NCI-H2171 (cell line): ENCODE data around the gene KIF23.
"Not testable (repeated sequence)": the region's sequence is repeated elsewhere in the genome, so short reads cannot be mapped to it uniquely, and the experiment has no call there.

Experiments
- DNase-seq: peaks from one replicate; lab custom pipeline; 2025; lab: John Stamatoyannopoulos, UW

KIF23 gene

GRCh38 chr15:69435985-69436384 lies 21.8 kb downstream of the KIF23 start:
- DNase-seq = no peak

- no peak for DNase-seq
These were observed 22.8 kb downstream of the KIF23 start for GRCh38 chr15:69436951-69437350.

GRCh38 chr15:69439623-69440022 lies 25.5 kb downstream of the KIF23 start:
- DNase-seq = no peak

GRCh38 chr15:69443032-69443611 lies 29.0 kb downstream of the KIF23 start:
- DNase-seq = no peak

- no peak for DNase-seq
These were observed 30.5 kb downstream of the KIF23 start for GRCh38 chr15:69444686-69445085.

- no peak for DNase-seq
These were observed 32.8 kb downstream of the KIF23 start for GRCh38 chr15:69446953-69447352.

- not testable (repeated sequence) for DNase-seq
These were observed 36.1 kb downstream of the KIF23 start for GRCh38 chr15:69450221-69450620.

GRCh38 chr15:69450968-69451695 lies 37.0 kb downstream of the KIF23 start:
- no peak for DNase-seq

- no peak for DNase-seq
These were observed 38.0 kb downstream of the KIF23 start for GRCh38 chr15:69451951-69452691.

GRCh38 chr15:69452692-69453521 lies 38.8 kb downstream of the KIF23 start, which contains the start of gene RPLP1:
RPLP1 (plus strand) TSS chr15:69452818; CDS start chr15:69452949, 131 bp downstream.
- DNase-seq = peak; percentile 93

- no peak for DNase-seq
These were observed 40.8 kb downstream of the KIF23 start for GRCh38 chr15:69454953-69455352.

GRCh38 chr15:69456208-69457166 lies 42.3 kb downstream of the KIF23 start:
- no peak for DNase-seq

- DNase-seq = no peak
These were observed 43.4 kb downstream of the KIF23 start for GRCh38 chr15:69457304-69458280.

- DNase-seq = no peak
These were observed 44.9 kb downstream of the KIF23 start for GRCh38 chr15:69459066-69459465.

GRCh38 chr15:69460481-69460880 lies 46.3 kb downstream of the KIF23 start:
- no peak for DNase-seq

GRCh38 chr15:69462030-69462492 lies 47.9 kb downstream of the KIF23 start:
- no peak for DNase-seq

GRCh38 chr15:69462493-69463181 lies 48.5 kb downstream of the KIF23 start:
- peak; percentile 94 for DNase-seq

- no peak for DNase-seq
These were observed 49.1 kb downstream of the KIF23 start for GRCh38 chr15:69463182-69463756.

- DNase-seq = no peak
These were observed 51.1 kb downstream of the KIF23 start for GRCh38 chr15:69465253-69465652.
